SU-DHL-6 (cell line): ENCODE results near the gene HMX1.

Experiments
- EZH2phosphoT487 ChIP-seq: fragments of 200-600 bp; sonication (generic), shearing (Covaris generic); conservative IDR thresholded peaks from 2 replicates; pipeline ENCODE4 v1.6.1; 2018; ENCODE audit warnings: mild to moderate bottlenecking, antibody characterized with exemption, low read length, moderate library complexity, mixed read lengths
- TF ChIP-seq, protein P1 (sequence below): fragments of 200-600 bp; sonication (generic); IDR thresholded peaks from one replicate; pipeline ENCODE4 v1.5.1; 2017; ENCODE audit warnings: antibody characterized with exemption, mild to moderate bottlenecking, low read length, moderate library complexity; ENCODE audit not compliant: insufficient read depth, poor library complexity, severe bottlenecking

DNA sequence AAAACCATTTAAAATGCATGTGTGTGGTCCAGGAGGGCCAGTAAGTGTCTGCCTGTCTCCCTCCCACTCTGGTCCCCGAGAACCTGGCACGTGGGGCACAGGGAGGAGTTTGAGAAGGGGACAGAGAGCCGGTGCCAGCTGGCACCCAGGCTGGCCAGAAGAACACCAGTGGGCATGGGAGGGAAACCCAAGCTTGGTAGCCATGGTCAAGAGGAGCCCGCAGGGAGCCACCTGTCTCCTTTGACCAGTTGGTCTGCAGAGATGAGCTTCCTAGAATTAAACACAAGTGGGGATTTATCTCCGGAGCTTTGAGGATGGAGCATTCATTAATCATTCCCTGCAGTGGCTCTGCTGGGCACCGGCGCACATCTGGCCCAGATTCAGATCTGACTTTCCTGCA lies 41.6 kb downstream of the HMX1 start:
- TF ChIP-seq, protein P1, sequence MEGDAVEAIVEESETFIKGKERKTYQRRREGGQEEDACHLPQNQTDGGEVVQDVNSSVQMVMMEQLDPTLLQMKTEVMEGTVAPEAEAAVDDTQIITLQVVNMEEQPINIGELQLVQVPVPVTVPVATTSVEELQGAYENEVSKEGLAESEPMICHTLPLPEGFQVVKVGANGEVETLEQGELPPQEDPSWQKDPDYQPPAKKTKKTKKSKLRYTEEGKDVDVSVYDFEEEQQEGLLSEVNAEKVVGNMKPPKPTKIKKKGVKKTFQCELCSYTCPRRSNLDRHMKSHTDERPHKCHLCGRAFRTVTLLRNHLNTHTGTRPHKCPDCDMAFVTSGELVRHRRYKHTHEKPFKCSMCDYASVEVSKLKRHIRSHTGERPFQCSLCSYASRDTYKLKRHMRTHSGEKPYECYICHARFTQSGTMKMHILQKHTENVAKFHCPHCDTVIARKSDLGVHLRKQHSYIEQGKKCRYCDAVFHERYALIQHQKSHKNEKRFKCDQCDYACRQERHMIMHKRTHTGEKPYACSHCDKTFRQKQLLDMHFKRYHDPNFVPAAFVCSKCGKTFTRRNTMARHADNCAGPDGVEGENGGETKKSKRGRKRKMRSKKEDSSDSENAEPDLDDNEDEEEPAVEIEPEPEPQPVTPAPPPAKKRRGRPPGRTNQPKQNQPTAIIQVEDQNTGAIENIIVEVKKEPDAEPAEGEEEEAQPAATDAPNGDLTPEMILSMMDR = no peak
- TF ChIP-seq EZH2phosphoT487 = no peak
